A549 (cell line): ENCODE measurements around the gene TRIM37.

ENCODE experiments used
- BCL3 ChIP-seq: fragments of >200 bp; sonication (Bioruptor Twin); formaldehyde crosslinking; IDR thresholded peaks from 3 replicates; pipeline ENCODE4 v1.6.1; 2016
- CEBPB ChIP-seq, 2 experiments: fragments of >200 bp in 1 of 2; sonication (Bioruptor Twin) in 1 of 2; formaldehyde crosslinking in 1 of 2; IDR thresholded peaks; 2 replicates each; pipeline ENCODE4 v1.6.1; 2012 to 2016
- CHD2 ChIP-seq: fragments of 150-350 bp; IDR thresholded peaks from 2 replicates; pipeline ENCODE4 v1.6.1; 2014; ENCODE audit warnings: low read length; ENCODE audit not compliant: partially characterized antibody
- NR3C1 ChIP-seq: fragments of >200 bp; sonication (Bioruptor Twin); formaldehyde crosslinking; IDR thresholded peaks from 3 replicates; pipeline ENCODE4 v1.6.1; 2017
- POLR2A ChIP-seq: IDR thresholded peaks from 2 replicates; pipeline ENCODE4 v1.6.1; 2012; ENCODE audit warnings: mild to moderate bottlenecking, low read length
- RFX5 ChIP-seq: fragments of 450-650 bp; IDR thresholded peaks from 2 replicates; pipeline ENCODE4 v1.7.1; 2014; ENCODE audit warnings: antibody characterized with exemption, mild to moderate bottlenecking, moderate library complexity
- RNF2 ChIP-seq: fragments of 200-600 bp; sonication (generic); IDR thresholded peaks from 2 replicates; pipeline ENCODE4 v1.6.1; 2016; ENCODE audit warnings: low read depth, mild to moderate bottlenecking, antibody characterized with exemption, moderate library complexity, borderline replicate concordance
- SMC3 ChIP-seq: fragments of >200 bp; sonication (Bioruptor Twin); formaldehyde crosslinking; IDR thresholded peaks from 3 replicates; pipeline ENCODE4 v1.6.1; 2018; ENCODE audit warnings: inconsistent platforms
- TF ChIP-seq, protein P1 (sequence below): fragments of >200 bp; sonication (Bioruptor Twin); formaldehyde crosslinking; IDR thresholded peaks from 3 replicates; pipeline ENCODE4 v1.5.1; 2016
- TF ChIP-seq, protein P2 (sequence below): IDR thresholded peaks from 2 replicates; pipeline ENCODE4 v1.6.1; 2012

DNA sequence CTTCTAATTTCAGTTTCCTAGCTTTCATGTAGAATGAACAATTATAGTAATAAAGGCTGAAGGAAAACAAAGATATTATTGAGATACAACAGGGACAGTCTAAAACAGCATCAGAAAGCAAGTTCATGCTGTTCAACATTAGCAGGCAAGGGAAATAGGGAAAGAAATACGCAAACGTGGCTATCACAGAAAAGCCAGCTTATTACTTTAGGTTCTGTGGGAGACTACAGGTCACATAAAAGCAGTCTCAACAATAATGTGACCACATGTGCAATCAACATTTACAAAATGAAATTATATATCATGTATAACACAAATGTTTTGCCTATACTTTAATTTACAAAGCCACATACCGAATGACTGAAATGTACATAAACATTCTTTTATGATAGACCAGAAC is 4.9 kb upstream of the TRIM37 start:
- TF ChIP-seq, protein P1, sequence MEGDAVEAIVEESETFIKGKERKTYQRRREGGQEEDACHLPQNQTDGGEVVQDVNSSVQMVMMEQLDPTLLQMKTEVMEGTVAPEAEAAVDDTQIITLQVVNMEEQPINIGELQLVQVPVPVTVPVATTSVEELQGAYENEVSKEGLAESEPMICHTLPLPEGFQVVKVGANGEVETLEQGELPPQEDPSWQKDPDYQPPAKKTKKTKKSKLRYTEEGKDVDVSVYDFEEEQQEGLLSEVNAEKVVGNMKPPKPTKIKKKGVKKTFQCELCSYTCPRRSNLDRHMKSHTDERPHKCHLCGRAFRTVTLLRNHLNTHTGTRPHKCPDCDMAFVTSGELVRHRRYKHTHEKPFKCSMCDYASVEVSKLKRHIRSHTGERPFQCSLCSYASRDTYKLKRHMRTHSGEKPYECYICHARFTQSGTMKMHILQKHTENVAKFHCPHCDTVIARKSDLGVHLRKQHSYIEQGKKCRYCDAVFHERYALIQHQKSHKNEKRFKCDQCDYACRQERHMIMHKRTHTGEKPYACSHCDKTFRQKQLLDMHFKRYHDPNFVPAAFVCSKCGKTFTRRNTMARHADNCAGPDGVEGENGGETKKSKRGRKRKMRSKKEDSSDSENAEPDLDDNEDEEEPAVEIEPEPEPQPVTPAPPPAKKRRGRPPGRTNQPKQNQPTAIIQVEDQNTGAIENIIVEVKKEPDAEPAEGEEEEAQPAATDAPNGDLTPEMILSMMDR = no peak
- TF ChIP-seq SMC3 (no peak), CHD2 (no peak), POLR2A (no peak), RFX5 (no peak), NR3C1 (no peak), RNF2 (no peak), CEBPB (IDR thresholded peaks at IDR 0.05) (no peak), BCL3 (no peak)
- TF ChIP-seq, protein P2, sequence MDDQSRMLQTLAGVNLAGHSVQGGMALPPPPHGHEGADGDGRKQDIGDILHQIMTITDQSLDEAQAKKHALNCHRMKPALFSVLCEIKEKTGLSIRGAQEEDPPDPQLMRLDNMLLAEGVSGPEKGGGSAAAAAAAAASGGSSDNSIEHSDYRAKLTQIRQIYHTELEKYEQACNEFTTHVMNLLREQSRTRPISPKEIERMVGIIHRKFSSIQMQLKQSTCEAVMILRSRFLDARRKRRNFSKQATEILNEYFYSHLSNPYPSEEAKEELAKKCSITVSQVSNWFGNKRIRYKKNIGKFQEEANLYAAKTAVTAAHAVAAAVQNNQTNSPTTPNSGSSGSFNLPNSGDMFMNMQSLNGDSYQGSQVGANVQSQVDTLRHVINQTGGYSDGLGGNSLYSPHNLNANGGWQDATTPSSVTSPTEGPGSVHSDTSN = no peak
